ENCODE results near the gene CNTNAP4. TPM values are rescaled to one million over a fixed set of nuclear protein-coding genes. Genes with fewer than 3 reads are reported as not detected.

CNTNAP4 gene
- total RNA-seq, 2 experiments from 2014 or later: not detected

DNA sequence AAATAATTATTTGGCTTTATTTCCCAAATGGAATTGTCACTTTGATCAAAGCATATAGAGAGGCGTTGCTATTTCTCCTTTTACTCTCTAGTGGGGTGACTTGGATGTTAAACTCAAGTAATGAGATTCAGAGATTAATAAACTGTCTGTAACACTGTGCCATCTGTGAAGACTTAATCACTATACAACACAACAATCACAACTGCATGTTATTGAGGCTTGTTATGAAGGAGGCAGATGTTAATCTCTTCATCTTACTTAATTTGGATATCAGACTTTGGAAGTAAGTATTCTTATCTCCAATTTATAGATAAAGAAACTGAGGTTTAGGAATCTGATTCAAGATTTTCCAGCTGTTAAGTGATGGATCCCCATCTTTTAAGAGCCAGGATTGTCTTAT lies 132.5 kb downstream of the CNTNAP4 start:
- no peak overlapping the region for H3K27ac Mint-ChIP-seq
- intact Hi-C loops (cut with DNase I, micrococcal nuclease): no loop called here
- no peaks in the 10 kb centered on the region for H3K4me1 ChIP-seq (ENCODE audit: insufficient read depth, low read length)
- ChIA-PET CTCF (no interaction called here), POLR2A (no interaction called here)
- H3K4me1 Mint-ChIP-seq (ENCODE audit: low read depth): no peaks in the 10 kb centered on the region
- no peaks in the 10 kb centered on the region for H3K36me3 Mint-ChIP-seq (ENCODE audit: low read depth)
- ATAC-seq (ENCODE audit: poor library complexity): no peak
- H3K4me3 ChIP-seq (ENCODE audit: low read length): no peak overlapping the region
- no peak overlapping the region for H3K27ac ChIP-seq (ENCODE audit: low read depth in 1 of 2, low read length in 2 of 2)
- no peaks in the 10 kb centered on the region for H3K36me3 ChIP-seq (ENCODE audit: insufficient read depth, low read length)
- no peaks in the 10 kb centered on the region for H3K27me3 ChIP-seq (ENCODE audit: control insufficient read depth in 1 of 2, insufficient read depth in 2 of 2, low read length in 2 of 2)
- TF ChIP-seq, protein P1, sequence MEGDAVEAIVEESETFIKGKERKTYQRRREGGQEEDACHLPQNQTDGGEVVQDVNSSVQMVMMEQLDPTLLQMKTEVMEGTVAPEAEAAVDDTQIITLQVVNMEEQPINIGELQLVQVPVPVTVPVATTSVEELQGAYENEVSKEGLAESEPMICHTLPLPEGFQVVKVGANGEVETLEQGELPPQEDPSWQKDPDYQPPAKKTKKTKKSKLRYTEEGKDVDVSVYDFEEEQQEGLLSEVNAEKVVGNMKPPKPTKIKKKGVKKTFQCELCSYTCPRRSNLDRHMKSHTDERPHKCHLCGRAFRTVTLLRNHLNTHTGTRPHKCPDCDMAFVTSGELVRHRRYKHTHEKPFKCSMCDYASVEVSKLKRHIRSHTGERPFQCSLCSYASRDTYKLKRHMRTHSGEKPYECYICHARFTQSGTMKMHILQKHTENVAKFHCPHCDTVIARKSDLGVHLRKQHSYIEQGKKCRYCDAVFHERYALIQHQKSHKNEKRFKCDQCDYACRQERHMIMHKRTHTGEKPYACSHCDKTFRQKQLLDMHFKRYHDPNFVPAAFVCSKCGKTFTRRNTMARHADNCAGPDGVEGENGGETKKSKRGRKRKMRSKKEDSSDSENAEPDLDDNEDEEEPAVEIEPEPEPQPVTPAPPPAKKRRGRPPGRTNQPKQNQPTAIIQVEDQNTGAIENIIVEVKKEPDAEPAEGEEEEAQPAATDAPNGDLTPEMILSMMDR (IDR thresholded peaks at IDR 0.05): no peak
- no peaks in the 10 kb centered on the region for H3K9me3 ChIP-seq (ENCODE audit: control insufficient read depth in 1 of 2, insufficient read depth in 1 of 2, low read length in 2 of 2)
- no peaks in the 10 kb centered on the region for H3K27me3 Mint-ChIP-seq
- no peak for DNase-seq
- no peak overlapping the region for H3K4me3 Mint-ChIP-seq
- H3K9me3 Mint-ChIP-seq: no peaks in the 10 kb centered on the region

DNA sequence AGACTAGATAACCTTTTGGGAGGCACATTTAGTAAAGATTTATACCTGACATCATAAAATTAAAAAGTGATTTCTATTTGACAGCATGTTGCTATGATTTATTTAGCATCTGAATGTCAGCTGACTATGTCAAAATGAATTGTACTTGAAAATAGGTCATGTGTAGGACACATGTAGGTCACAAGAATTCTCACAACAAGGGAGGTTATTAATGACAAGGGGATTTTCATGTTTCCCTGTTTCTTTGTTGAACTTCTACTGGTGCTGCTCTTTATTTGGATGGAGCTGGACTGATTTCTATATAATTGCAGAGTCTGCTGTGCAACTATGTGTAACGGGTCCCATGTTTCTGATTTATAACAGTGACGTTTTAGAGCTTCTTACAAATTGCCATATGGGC lies 144.4 kb downstream of the CNTNAP4 start:
- H3K9me3 Mint-ChIP-seq: no peaks in the 10 kb centered on the region

DNA sequence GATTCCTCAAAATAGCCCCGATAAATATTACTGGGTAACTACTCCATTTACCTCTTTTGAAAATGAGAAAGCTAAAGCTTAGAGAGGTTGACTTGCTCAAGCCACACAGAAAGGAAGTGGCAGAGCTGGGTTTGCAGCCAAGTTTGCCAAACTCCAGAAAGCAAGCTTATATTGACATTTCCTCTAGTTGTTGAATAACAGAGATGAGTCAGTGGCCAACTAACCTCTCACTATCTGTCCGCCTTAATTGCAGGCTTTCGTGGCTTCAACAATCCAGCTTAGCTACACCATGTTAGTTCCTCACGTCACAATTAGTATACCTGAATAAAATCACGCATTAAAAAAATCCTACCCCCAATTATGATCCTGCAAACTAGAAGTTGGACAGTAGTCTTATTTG lies 151.7 kb downstream of the CNTNAP4 start:
- Mint-ChIP-seq H3K9me3 (no peaks in the 10 kb centered on the region), H3K4me1 (ENCODE audit: low read depth) (no peaks in the 10 kb centered on the region), H3K36me3 (ENCODE audit: low read depth) (no peaks in the 10 kb centered on the region), H3K27me3 (no peaks in the 10 kb centered on the region), H3K4me3 (no peak overlapping the region), H3K27ac (no peak overlapping the region)
- H3K36me3 ChIP-seq (ENCODE audit: insufficient read depth, low read length): no peaks in the 10 kb centered on the region
- ChIA-PET POLR2A (no interaction called here), CTCF (no interaction called here)
- ATAC-seq (ENCODE audit: poor library complexity) (no peak), DNase-seq (no peak)
- no peak overlapping the region for H3K4me3 ChIP-seq (ENCODE audit: low read length)
- TF ChIP-seq, protein P1 (IDR thresholded peaks at IDR 0.05): no peak
- intact Hi-C loops (cut with DNase I, micrococcal nuclease): loop anchor here in 1 of 2 experiments (10.0 kb wide), 1 partner anchor 84 kb away; no protein-coding TSS in a partner anchor
- H3K4me1 ChIP-seq (ENCODE audit: insufficient read depth, low read length): no peaks in the 10 kb centered on the region
- H3K27me3 ChIP-seq (ENCODE audit: control insufficient read depth in 1 of 2, insufficient read depth in 2 of 2, low read length in 2 of 2): no peaks in the 10 kb centered on the region
- peaks cover 0 to 7% of the 10 kb centered on the region in 2 experiments for H3K9me3 ChIP-seq (ENCODE audit: control insufficient read depth in 1 of 2, insufficient read depth in 1 of 2, low read length in 2 of 2)
- no peak overlapping the region for H3K27ac ChIP-seq (ENCODE audit: low read depth in 1 of 2, low read length in 2 of 2)

More for the DNA sequence above, 144.4 kb downstream of the CNTNAP4 start:
- TF ChIP-seq, protein P1 (IDR thresholded peaks at IDR 0.05): no peak
- no peaks in the 10 kb centered on the region for H3K27me3 ChIP-seq (ENCODE audit: control insufficient read depth in 1 of 2, insufficient read depth in 2 of 2, low read length in 2 of 2)
- intact Hi-C loops (cut with DNase I, micrococcal nuclease): loop anchor here in 1 of 2 experiments (10.0 kb wide), 1 partner anchor 77 kb away; no protein-coding TSS in a partner anchor
- Mint-ChIP-seq H3K4me3 (no peak overlapping the region), H3K27me3 (no peaks in the 10 kb centered on the region), H3K36me3 (ENCODE audit: low read depth) (no peaks in the 10 kb centered on the region), H3K4me1 (ENCODE audit: low read depth) (no peaks in the 10 kb centered on the region), H3K27ac (no peak overlapping the region)
- peaks cover 0 to 5% of the 10 kb centered on the region in 2 experiments for H3K9me3 ChIP-seq (ENCODE audit: control insufficient read depth in 1 of 2, insufficient read depth in 1 of 2, low read length in 2 of 2)
- DNase-seq (no peak), ATAC-seq (ENCODE audit: poor library complexity) (no peak)
- H3K27ac ChIP-seq (ENCODE audit: low read depth in 1 of 2, low read length in 2 of 2): no peak overlapping the region
- no peaks in the 10 kb centered on the region for H3K36me3 ChIP-seq (ENCODE audit: insufficient read depth, low read length)
- H3K4me1 ChIP-seq (ENCODE audit: insufficient read depth, low read length): no peaks in the 10 kb centered on the region
- H3K4me3 ChIP-seq (ENCODE audit: low read length): no peak overlapping the region
- POLR2A ChIA-PET: no interaction called here
- CTCF ChIA-PET: no interaction called here
